HG03060 (cell line): ENCODE data around the gene PCGF1.
A peak's percentile ranks its signal among the peaks of the same experiment; 100 is the strongest.
"Not testable (repeated sequence)": the region's sequence is repeated elsewhere in the genome, so short reads cannot be mapped to it uniquely, and the experiment has no call there.

ENCODE experiments used
- ATAC-seq: cut with Tn5 transposase; IDR thresholded peaks from one replicate; pipeline ENCODE4 v1.9.1; 2021; ENCODE audit warnings: low read depth, moderate number of reproducible peaks; ENCODE audit not compliant: unreplicated experiment

Gene PCGF1

GRCh38 chr2:74501335-74502071, 6.0 kb downstream of the PCGF1 start:
- no peak for ATAC-seq

- ATAC-seq, result no peak
These were observed 6.9 kb downstream of the PCGF1 start for GRCh38 chr2:74500578-74500946.

GRCh38 chr2:74499940-74500577, 7.4 kb downstream of the PCGF1 start:
- no peak for ATAC-seq

GRCh38 chr2:74499267-74499939, 8.1 kb downstream of the PCGF1 start, which contains the start of gene LBX2:
Gene LBX2, minus strand, starts transcription at chr2:74499603. Its CDS starts 66 bp downstream, at chr2:74499537.
- ATAC-seq, result no peak

GRCh38 chr2:74498500-74499266, 8.8 kb downstream of the PCGF1 start:
- no peak for ATAC-seq

GRCh38 chr2:74497777-74498499, 9.6 kb downstream of the PCGF1 start:
- no peak for ATAC-seq

GRCh38 chr2:74496997-74497776, 10.3 kb downstream of the PCGF1 start:
- no peak for ATAC-seq

- ATAC-seq, result no peak
These were observed 12.1 kb downstream of the PCGF1 start for GRCh38 chr2:74495440-74495839.

GRCh38 chr2:74493546-74493945, 13.9 kb downstream of the PCGF1 start:
- ATAC-seq, result no peak

GRCh38 chr2:74491648-74492544, 15.6 kb downstream of the PCGF1 start:
- ATAC-seq, result no peak

- no peak for ATAC-seq
These were observed 17.6 kb downstream of the PCGF1 start for GRCh38 chr2:74489906-74490305.

- ATAC-seq, result no peak
These were observed 18.6 kb downstream of the PCGF1 start for GRCh38 chr2:74488643-74489481.

GRCh38 chr2:74486141-74486540, 21.4 kb downstream of the PCGF1 start:
- no peak for ATAC-seq

- ATAC-seq, result not testable (repeated sequence)
These were observed 23.8 kb downstream of the PCGF1 start for GRCh38 chr2:74483675-74484164.

GRCh38 chr2:74482801-74483674, 24.5 kb downstream of the PCGF1 start, which contains the start of the genes CCDC142 and TTC31:
Gene CCDC142, minus strand, starts transcription at chr2:74482998. Its CDS starts 161 bp downstream, at chr2:74482837.
Gene TTC31, plus strand, starts transcription at chr2:74483081. Its CDS starts 15 bp downstream, at chr2:74483096.
- peak; percentile 72 for ATAC-seq
